Medulla oblongata (tissue), 1 donor: ENCODE data around the gene LINGO3.
"Not testable (repeated sequence)": the region's sequence is repeated elsewhere in the genome, so short reads cannot be mapped to it uniquely, and the experiment has no call there.

Experiments
- DNase-seq: peaks from one replicate; pipeline ENCODE4 v3.0.0-alpha.2; 2015; ENCODE audit errors: extremely low spot score

LINGO3 gene, protein sequence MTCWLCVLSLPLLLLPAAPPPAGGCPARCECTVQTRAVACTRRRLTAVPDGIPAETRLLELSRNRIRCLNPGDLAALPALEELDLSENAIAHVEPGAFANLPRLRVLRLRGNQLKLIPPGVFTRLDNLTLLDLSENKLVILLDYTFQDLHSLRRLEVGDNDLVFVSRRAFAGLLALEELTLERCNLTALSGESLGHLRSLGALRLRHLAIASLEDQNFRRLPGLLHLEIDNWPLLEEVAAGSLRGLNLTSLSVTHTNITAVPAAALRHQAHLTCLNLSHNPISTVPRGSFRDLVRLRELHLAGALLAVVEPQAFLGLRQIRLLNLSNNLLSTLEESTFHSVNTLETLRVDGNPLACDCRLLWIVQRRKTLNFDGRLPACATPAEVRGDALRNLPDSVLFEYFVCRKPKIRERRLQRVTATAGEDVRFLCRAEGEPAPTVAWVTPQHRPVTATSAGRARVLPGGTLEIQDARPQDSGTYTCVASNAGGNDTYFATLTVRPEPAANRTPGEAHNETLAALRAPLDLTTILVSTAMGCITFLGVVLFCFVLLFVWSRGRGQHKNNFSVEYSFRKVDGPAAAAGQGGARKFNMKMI

DNA sequence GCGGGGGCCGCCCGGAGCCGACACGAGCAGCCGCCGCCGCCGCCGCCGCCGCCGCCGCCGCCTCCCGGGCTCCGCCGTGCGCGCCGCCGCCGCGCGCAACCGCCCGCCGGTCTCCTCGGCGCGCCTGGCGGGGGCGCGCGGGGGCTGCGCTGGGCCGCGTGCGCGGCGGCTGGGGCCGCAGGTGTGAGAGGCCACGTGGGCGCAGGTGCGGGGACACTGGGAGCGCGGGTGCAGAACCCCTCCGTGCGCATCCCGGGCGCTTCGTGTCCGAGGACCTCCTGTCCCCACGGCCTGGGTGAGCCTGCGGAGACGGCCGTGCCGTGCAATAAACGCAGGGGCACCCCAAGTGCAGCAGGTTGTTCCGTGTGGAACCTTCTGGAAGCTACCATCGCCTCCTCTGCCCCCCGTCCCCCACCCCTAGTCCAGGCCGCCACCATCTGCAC is at the start of gene LINGO3:
TSS of gene LINGO3 (minus strand) at position 41 of the 443 bp plus-strand sequence. CDS start 16,378 bp downstream, outside the sequence.
- no peak for DNase-seq

DNA sequence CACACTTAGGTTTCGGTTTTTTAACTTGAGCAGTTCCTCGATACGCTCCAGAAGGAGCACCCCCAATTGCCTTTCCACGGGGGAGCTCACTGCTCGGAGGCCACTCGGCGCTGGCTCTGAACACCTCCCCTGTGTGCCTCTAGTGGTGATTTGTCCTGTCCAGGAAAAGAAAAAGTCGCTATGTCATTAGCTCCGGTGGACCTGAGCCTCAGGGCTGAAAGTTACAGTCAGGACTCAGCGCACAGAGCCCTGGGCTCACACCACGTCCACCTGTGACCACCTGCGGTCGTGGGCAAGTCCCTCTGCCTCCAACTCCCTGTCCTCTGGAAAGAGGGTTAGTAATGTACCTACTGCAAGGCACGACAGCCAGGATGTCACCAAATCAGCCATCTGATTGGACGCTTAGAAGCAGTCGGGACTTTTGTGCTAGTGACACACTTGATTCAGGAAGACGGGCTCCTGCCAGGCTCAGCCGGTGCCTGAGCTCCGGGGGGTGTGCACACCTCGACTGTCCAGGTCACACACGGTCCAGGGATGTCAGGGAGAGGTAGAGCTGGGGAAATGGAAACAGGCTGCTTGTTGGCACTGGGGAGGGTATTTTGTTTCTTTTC is 48.2 kb upstream of the LINGO3 start:
- DNase-seq = no peak

DNA sequence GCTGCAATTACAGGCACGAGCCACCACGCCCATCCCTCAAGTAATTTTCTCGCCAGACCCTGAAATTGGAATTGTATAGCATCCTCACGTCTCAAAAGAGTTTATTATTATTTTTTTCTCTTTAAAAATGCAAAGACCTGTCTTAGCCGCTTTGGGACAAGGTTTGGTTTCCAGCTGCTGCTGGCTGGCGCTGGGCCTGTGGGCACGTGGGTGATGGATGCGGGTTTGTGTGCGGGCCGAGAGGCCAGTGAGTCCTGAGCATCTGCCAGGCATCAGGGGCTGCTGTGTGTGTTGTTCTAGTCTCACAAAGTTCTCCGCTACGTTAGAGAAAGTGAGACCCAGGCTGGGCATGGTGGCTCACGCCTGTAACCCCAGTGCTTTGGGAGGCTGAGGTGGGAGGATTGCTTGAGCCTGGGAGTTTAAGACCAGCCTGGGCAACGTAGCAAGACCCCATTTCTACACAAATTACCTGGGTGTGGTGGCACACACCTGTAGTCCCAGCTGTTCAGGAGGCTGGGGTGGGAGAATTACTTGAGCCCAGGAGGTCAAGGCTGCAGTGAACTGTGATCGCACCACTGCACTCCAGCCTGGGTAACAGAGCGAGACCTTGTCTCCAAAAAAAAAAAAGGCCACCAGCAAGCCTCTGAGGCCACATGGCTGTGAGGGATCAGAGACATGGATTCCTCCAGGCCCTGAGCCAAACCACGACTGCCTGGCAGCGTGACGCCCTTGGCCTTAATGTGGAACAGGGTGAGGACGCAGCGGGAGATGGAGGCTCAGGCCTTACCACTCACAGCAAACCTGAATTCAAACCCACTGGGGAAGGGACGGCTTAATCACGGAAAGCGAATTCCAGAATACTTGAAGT is 47.4 kb upstream of the LINGO3 start:
- no peak for DNase-seq

DNA sequence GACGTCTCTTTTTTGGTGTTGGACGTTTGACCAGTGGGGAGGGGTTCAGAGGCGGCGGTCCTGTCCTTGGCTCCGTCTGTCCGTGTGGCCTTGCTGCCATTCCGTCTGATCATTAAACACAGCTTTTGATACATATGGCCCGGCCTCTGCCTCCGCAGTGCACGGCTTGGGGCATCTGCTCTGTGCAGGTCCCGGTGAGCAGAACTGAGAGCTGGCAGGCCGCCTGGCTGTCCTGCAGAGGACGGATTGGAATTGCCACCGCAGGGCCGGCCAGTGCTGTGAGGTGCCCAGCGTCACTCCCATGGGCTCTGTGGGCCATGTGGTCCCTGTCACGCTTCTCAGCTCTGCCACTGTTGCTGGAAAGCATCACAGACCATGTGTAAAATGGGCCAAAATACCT is 46.7 kb upstream of the LINGO3 start:
- DNase-seq = no peak

DNA sequence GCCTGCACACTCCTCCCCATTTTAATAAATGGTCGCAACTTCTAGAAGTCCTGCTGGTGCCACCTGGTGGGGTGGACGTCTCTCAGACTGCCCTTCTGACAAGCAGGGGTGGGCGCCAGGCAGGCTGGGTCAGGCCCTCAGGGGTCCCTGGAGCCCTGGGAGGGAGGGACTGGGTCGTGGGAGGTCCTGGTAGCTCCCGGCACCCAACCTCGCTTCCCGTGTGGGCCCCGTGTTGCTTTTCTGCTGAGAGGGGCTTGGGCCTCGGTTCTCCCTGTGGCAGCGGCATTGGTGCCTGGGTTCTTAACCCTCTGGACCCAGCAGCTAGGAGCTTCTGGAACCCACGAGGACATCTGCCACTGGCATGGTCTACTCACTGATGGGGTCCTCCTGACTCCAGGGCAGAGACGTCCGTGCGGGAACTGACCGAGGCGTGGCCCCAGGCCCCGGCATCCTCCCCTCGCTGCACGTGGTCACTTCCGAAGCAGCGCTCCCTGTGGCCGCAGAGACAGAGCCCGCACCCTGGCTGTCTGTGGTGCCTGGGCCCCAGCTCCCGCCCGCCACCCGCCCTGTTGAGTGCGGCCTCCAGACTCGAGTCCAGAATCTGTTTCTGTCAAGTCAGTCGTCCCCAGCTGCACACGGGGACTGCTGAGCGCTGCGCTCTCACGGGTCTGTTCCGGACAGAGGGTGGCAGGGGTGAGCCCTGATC is 46.1 kb upstream of the LINGO3 start:
- DNase-seq = no peak

DNA sequence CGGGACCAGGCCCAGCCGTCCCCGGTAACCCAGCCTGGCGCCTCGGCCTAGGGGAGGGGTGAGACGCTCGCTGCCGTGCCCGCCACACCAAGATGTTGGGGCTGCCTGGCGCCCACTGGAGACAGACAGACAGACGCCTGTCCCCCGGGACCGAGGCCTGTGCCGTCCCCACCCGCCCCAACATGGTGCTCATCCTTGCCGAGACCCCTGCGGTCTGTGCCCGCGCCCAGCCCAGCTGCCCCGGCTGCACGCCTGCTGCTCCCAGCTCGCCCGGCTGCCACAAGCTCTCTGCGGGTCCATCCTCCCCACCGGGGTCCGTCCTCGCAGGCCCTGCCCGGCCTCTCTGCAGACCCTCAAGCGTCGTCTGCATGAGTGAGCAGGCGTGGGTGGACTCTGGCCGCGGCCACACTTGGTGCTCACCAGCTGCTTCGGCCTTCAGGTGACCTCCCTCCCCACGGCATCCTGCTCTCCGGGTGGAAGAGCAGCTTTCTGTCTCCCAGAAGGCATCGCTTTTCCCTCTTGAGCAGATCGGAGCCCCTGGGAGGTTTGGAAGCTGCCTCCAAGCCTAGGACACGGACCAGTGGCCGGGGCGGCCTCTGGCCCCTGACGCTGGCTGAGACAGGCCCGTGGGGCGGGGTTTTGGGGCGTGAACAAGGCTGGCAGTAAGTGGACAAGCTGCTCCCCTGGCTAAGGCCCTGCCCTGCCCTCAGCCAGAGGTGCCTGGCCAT is 45.4 kb upstream of the LINGO3 start:
- DNase-seq = no peak

DNA sequence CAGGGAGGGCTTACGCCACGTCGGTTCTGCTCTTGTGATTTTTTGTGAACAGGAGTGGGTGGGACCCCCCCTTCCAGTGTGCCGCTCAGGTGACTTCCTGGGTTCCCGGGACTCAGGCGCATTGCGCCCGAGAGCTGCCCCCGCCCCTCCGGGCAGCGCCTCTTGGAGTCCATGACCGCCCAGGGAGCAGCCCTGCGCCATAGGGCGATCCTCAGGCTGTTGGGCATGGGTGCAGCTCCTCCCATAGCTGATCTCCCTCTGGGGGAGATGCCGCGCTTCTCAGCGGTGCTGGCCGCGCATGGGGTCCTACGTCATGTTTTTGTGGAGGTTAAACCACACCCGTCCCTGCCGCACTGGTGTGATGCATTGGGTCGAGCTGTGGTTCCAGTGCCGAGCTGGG is 44.2 kb upstream of the LINGO3 start:
- DNase-seq = no peak

DNA sequence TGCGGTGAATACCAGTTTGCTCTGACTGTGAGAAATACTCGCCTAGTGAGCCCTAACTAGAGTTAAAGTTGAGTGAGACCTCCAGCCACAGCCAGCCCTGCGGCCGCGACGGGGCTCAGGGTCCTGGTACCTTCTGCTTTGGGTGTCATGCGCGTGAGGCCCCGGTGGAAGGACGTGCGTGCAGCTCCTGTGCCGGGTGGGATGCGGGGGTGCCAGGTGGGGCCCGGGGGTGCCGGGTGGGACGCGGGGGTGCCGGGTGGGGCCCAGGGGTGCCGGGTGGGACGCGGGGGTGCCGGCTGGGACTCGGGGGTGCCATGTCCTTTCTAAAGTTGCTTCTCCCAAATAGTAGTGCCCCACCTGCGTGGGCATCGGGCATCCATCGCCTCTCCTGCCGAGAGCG is 43.6 kb upstream of the LINGO3 start:
- no peak for DNase-seq

DNA sequence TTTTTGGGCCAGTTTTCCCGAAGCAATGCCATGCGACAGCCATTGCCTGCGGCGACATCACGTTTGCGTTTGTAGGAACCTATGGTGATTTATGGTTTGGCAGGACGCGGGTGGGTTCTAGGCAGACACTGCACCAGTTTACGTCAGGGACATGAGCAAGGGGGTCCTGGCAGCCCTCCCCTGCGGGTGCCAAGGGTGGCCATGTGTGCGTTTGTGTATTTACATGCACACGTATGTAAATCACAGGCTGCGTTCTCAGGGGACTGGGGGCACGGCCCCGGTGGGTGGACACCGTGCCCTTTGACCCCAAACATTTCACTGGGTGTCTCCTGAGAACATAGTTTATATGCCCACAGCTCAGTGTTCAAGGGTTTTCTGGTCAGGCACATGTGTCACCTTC is 42.7 kb upstream of the LINGO3 start:
- no peak for DNase-seq

DNA sequence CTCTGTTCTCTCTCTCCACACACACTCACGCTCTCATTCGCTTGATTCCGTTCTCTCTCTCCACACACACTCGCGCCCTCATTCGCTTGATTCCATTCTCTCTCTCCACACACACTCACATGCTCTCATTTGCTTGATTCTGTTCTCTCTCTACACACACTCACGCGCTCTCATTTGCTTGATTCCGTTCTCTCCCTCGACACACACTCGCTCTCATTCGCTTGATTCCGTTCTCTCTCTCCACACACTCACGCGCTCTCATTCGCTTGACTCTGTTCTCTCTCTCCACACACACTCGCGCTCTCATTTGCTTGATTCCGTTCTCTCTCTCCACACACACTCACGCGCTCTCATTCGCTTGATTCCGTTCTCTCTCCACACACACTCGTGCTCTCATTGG is 41.9 kb upstream of the LINGO3 start:
- DNase-seq = not testable (repeated sequence)

DNA sequence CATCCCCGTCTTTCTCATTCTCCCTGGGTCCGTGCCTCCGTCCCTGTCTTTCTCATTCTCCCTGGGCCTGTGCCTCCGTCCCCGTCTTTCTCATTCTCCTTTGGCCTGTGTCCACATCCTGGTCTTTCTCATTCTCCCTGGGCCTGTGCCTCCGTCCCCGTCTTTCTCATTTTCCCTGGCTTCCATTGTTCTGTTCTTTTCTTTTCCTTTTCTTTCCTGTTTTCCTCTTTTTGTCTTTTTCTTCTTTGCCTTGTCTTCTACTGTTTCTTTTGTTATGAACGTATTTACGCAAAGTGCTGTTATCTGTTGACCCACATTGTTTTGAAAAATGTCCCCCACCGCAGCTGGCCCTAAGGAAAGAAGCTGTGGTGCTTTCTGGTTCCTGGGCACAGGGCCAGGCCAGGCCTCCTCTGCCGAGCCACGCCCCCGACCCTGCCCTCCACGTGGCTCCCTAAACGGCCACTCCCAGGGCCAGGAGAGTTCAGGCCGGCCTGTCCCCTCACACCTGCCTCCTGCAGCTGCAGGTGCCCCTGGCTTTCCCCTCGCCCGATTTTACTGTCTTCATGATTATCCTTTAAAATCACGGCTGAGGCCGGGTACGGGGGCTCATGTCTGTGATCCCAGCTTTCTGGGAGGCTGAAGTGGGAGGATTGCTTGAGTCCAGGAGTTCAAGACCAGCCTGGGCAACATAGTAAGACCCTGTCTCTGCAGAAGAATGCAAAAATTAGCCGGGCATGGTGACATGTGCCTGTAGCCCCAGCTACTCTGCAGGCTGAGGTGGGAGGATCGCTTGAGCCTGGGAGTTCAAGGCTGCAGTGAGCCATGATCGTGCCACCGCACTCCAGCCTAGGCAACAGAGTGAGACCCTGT is 38.1 kb upstream of the LINGO3 start:
- DNase-seq = no peak

DNA sequence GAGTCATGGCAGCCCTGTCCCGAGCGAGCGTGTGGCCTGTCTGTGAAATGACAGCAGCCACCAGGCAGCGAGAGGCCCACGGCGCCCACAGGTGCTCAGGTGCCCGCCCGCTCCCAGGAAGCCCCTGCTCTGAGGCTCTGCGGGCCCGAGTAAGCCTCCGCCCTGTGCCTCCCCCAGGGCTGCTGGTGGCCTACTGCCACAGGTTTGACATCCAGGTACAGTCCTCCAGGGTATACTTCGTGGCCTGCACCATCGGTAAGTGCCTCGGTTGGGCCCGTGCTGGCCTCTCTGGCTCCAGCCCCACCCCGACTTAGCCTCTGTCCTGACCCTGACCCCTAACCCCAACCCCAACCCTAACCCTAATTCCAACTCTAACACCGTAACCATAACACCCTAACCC is 37.1 kb upstream of the LINGO3 start:
- DNase-seq = no peak

DNA sequence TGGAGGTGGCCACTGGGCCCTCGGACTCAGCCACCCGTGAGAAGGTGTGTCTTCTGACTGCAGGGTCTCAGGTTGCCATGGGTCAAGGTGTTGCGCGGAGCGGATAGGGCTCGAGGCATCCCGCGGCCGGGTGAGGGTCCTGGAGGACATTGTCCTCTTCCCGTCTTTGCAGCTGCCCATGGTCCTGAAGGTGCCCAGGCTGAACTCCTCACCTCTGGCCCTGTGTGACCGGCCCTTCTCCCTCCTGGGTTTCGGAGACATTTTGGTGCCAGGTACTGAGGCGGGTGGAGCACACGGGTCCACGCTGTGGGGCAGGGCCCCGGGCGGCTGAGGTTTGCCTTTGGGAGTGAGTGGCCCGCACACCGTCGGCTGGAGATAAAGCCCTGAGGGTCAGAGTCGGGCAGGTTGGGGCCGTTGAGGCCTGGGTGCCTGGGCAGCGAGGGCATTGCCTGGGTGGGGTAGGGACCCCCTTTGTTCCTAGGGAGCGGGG is 36.5 kb upstream of the LINGO3 start:
- no peak for DNase-seq

DNA sequence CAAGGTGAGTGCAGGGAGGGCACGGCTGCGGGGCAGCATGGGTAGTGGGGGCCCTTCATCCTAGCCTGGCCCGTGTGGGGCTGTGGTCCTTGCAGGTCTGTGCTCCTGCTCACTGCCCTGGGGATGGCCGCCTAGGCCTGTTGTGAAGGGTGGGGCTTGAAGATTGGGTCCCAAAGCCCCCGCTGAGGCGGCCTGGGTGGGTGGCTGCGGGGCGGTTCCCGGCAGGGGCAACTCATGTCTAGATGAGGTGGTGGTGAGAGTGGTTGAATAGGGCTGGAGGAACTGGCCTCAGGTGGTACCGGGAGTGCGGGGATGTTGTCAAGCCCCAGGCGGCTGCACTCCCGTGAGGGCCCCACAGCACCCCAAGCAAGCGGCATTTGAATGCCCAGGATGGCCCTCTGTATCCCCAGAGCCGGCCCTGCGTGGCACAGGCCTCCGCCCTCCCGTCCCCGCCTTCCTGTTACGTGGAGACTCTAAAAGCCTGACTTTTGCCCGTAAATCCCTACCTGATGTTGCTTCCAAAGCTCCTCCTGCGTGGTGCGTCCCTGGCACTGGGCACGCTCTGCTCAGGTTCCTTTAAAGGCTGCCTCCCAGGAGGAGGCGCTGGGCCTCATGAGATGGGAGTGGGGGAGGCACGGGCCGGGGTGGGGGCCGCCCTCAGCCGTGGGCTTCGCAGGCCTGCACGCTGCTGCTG is 35.5 kb upstream of the LINGO3 start:
- DNase-seq = no peak

DNA sequence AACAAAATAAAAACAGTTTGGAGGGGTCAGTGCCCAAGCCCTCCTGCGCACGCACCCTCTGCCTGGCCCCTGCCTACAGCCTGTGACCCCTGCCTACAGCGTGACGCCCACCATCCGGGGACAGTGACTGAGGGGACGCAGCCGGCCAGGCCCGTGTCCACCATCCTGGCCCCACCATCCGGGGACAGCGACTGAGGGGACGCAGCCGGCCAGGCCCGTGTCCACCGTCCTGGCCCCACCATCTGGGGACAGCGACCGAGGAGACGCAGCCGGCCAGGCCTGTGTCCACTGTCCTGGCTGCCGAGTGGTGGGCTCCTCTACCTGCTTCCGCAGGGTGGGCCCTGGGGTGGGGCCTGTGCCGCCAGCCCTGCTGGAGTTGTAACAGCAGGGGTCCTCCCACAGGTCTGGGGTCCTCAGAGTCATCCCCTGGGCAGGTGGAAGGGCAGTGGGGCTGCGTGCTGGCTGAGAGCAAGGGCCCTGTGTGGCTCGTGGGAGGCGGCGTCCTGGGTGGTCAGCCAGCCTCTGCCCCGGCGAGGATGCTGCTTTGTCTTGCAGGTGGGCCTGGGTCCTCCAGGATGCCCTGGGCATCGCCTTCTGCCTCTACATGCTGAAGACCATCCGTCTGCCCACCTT is 34.8 kb upstream of the LINGO3 start:
- DNase-seq = no peak

DNA sequence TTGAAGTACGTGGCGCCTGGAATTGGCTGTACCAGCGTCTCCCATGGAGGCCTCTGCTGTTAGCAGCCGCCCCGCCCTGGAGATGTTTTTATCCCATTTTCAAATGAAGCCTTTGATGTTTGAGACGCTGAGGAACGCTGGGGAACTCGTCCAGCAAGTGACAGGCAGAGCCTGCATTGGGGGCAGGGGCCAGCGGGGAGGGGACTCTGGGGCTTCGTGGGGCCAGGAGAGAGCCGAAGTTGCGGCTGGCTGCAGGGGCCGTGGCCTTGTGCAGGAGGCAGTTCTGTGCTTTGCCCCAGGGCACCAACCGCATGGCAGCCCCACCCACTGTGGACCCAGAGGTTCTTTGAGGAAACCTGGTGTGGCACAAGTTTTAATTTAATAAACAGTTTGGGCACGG is 34.0 kb upstream of the LINGO3 start:
- DNase-seq = no peak

DNA sequence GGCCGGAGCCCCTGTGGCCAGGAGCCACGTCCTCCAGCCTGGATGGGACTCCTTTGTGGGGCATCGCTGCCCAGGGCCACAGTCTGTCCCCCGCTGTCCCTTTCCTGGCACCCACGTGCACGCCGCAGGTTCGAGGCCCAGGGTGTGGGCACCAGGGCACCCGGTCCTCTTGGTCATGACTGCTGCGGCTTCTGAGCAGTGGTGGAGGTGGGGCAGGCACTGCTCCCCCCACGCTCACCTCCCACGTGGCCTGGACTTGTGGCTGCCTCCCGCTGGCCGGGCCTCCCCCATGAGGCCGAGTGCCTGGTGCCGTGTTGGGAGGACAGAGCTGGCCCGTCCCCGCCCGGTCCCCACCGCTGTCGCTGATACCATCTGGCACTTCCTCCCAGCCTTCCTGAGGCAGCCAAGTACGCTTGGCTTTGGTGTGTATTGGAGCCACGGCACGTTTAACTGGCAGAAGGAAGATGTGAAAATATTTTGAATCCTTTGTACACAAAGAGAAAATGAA is 33.3 kb upstream of the LINGO3 start:
- no peak for DNase-seq
